Smooth muscle cell (in vitro differentiated cells): ENCODE results near the gene ANKRD9. TPM values are rescaled to one million over a fixed set of nuclear protein-coding genes. Genes with fewer than 3 reads are reported as not detected.

Source experiments
- DNase-seq: peaks from one replicate; lab custom pipeline; 2025; ENCODE audit not compliant: unreplicated experiment; lab: John Stamatoyannopoulos, UW
- H2AFZ ChIP-seq: fragments of 200-600 bp; sonication (generic); 2 replicates; pipeline ENCODE4 v1.6.0; 2016; ENCODE audit warnings: antibody characterized with exemption, low read depth, mild to moderate bottlenecking
- H3F3A ChIP-seq: fragments of 200-600 bp; sonication (generic); 2 replicates; pipeline ENCODE4 v1.6.0; 2017; ENCODE audit warnings: antibody characterized with exemption, low read depth
- H3K27ac ChIP-seq: fragments of 200-600 bp; sonication (generic); 2 replicates; pipeline ENCODE4 v1.5.1; 2016; ENCODE audit warnings: low read depth, mild to moderate bottlenecking
- H3K27me3 ChIP-seq: fragments of 200-600 bp; sonication (generic); 2 replicates; pipeline ENCODE4 v1.6.1; 2016; ENCODE audit warnings: low read depth, mild to moderate bottlenecking
- H3K36me3 ChIP-seq: fragments of 200-600 bp; sonication (generic); 2 replicates; pipeline ENCODE4 v1.5.1; 2016; ENCODE audit warnings: low read depth
- H3K4me1 ChIP-seq: fragments of 200-600 bp; sonication (generic); 2 replicates; pipeline ENCODE4 v1.5.1; 2016; ENCODE audit warnings: low read depth
- H3K4me2 ChIP-seq: fragments of 200-600 bp; sonication (generic); 2 replicates; pipeline ENCODE4 v1.6.0; 2016; ENCODE audit warnings: mild to moderate bottlenecking
- H3K4me3 ChIP-seq: fragments of 200-600 bp; sonication (generic); 2 replicates; pipeline ENCODE4 v1.5.1; 2016; ENCODE audit warnings: mild to moderate bottlenecking
- H3K79me2 ChIP-seq: fragments of 200-600 bp; sonication (generic); 2 replicates; pipeline ENCODE4 v1.6.0; 2016; ENCODE audit warnings: low read depth, mild to moderate bottlenecking
- H3K9ac ChIP-seq: fragments of 200-600 bp; sonication (generic); 2 replicates; pipeline ENCODE4 v1.6.0; 2016; ENCODE audit warnings: low read depth
- H3K9me3 ChIP-seq: fragments of 200-600 bp; sonication (generic); replicated peaks from 2 replicates; pipeline ENCODE4 v1.5.1; 2016; ENCODE audit warnings: low read depth
- H4K20me1 ChIP-seq: fragments of 200-600 bp; sonication (generic); 2 replicates; pipeline ENCODE4 v1.6.0; 2016; ENCODE audit warnings: low read depth
- WGBS: methylation state at CpG from one replicate; pipeline ENCODE4 v1.1.7; 2016; ENCODE audit warnings: low lambda C conversion rate; 5-methylcytosine and 5-hydroxymethylcytosine counted together
- polyA plus RNA-seq: library from polyadenylated mRNA; unstranded; fragments of >200 nt; fragmentation: Nextera tagmentation; extraction: Ambion mirVana; gene quantifications from 2 replicates; pipeline ENCODE4 v1.2.1, GENCODE V29; 2016
- total RNA-seq: library from RNA; depleted of rRNA; stranded (reverse); fragments of >200 nt; gene quantifications from 2 replicates; pipeline ENCODE4 v1.2.3, GENCODE V29; 2014
- TF ChIP-seq, protein P1 (sequence below): fragments of 200-600 bp; sonication (generic); IDR thresholded peaks from 2 replicates; pipeline ENCODE4 v1.5.1; 2017; ENCODE audit warnings: borderline replicate concordance, mild to moderate bottlenecking, antibody characterized with exemption; ENCODE audit not compliant: insufficient read depth, poor library complexity, severe bottlenecking

ANKRD9 gene
- total and polyA plus RNA-seq, 2 experiments from 2014 or later, result 17.2 to 38.9 TPM

DNA sequence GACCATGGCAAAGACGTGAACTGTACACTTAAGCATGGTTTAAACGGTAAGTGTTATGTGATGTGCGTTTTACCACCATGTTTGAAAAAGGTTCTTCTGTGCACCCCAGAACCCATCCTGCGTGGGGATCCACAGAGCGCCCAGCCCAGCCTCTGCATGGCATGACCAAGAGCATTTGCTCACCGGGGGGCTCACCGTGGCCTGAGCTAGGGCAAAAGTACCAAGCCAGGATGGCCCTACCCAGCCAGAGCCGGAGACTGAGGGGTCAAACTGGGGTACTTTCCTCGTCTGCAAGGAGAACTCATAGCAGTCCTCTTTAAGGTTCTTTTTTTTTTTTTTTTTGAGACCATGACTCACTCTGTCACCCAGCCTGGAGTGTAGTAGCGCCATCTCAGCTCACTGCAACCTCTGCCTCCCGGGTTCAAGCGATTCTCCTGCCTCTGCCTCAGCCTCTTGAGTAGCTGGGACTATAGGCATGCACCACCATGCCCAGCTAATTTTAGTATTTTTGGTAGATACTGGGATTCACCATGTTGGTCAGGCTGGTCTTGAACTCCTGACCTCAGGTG is 16.4 kb upstream of the ANKRD9 start:
- H3F3A ChIP-seq, result no peaks in the 10 kb centered on the region
- peak overlapping the region; percentile 66 for H3K4me3 ChIP-seq
- H3K79me2 ChIP-seq, result no peaks in the 10 kb centered on the region
- peak overlapping the region; percentile 86 for H3K4me2 ChIP-seq
- H3K4me1 ChIP-seq, result no peaks in the 10 kb centered on the region
- no peaks in the 10 kb centered on the region for H4K20me1 ChIP-seq
- H3K27me3 ChIP-seq, result no peaks in the 10 kb centered on the region
- no peaks in the 10 kb centered on the region for H3K9me3 ChIP-seq
- no peak for DNase-seq
- H3K36me3 ChIP-seq, result no peaks in the 10 kb centered on the region
- 83% methylated on average over 12 of the region's 12 CpGs for WGBS
- no peak overlapping the region for H3K27ac ChIP-seq
- H2AFZ ChIP-seq, result peak overlapping the region; percentile 52
- TF ChIP-seq, protein P1, sequence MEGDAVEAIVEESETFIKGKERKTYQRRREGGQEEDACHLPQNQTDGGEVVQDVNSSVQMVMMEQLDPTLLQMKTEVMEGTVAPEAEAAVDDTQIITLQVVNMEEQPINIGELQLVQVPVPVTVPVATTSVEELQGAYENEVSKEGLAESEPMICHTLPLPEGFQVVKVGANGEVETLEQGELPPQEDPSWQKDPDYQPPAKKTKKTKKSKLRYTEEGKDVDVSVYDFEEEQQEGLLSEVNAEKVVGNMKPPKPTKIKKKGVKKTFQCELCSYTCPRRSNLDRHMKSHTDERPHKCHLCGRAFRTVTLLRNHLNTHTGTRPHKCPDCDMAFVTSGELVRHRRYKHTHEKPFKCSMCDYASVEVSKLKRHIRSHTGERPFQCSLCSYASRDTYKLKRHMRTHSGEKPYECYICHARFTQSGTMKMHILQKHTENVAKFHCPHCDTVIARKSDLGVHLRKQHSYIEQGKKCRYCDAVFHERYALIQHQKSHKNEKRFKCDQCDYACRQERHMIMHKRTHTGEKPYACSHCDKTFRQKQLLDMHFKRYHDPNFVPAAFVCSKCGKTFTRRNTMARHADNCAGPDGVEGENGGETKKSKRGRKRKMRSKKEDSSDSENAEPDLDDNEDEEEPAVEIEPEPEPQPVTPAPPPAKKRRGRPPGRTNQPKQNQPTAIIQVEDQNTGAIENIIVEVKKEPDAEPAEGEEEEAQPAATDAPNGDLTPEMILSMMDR, result no peak
- H3K9ac ChIP-seq, result no peak overlapping the region

DNA sequence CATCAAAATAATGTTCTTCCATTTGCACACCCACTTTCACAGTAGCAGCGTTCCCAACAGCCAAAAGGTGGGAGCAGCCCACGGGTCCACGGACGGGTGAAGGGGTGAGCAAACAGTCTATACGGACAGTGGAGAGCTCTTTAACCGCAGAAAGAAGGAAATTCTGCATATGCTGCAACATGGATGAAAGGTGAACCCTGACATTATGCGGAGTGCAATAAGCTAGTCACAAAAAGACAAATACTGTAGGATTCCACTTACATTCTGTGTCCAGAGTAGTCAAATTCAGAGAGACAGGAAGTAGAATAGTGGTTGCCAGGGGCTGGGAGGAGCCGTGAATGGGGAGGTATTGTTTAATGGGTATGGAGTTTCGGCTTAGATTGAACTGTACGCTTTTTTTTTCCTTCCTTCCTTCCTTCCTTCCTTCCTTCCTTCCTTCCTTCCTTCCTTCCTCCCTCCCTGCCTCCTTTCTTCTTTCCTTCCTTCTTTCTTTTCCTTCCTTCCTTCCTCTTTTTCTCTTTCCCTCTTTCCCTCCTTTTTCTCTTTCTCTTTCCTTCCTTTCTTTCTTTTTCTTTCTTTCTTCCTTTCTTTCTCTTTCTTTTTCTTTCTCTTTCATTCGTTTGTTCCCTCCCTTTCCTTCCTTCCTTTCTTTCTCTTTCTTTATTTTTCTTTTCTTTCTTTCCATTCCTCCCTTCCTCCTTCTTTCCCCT is 15.8 kb upstream of the ANKRD9 start:
- WGBS, result 17% methylated on average over 11 of the region's 11 CpGs
- Histone ChIP-seq H3K27ac (peak overlapping the region; percentile 28), H3K4me3 (peak overlapping the region; percentile 66), H3F3A (no peaks in the 10 kb centered on the region), H3K36me3 (no peaks in the 10 kb centered on the region), H4K20me1 (no peaks in the 10 kb centered on the region), H3K27me3 (no peaks in the 10 kb centered on the region), H3K9me3 (no peaks in the 10 kb centered on the region), H3K4me2 (peak overlapping the region; percentile 86), H3K79me2 (no peaks in the 10 kb centered on the region), H2AFZ (peak overlapping the region; percentile 52), H3K9ac (peak overlapping the region; percentile 55), H3K4me1 (no peaks in the 10 kb centered on the region)
- TF ChIP-seq, protein P1, result no peak
- DNase-seq, result no peak

DNA sequence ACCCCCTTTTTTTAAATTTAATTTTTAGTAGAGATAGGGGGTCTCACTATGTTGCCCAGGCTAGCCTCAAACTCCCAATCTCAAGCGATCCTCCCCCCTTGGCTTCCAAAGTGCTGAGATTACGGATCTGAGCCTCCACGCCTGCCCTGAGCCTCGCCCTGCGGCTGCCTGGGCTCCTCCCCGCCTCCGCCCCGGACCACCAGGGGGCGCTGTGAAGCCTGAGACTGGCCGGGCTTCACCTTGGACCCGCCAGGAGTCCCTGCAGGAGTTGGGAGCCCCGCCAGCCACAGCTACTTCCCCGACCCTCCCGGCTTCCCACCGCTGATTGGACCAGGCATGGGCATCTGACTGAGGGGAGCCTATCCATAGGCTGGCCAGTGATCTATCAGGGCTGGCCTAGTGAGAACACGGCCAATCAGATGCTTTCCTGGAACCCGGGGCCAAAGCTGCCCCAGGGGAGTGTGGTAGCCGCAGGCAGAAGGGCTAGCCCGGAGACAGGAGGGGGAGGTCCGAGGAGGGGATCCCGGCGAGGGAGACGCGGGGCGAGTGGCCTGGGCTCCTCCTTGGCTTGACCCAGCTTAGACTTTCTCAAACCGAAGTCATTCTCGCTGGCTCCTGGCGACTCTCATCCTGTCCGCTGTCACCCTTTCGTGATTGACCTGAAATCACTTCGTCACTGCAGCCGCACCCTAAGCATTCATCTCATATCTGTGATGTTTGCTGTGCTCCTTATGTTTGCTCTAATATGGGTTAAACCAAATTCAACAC is 15.1 kb upstream of the ANKRD9 start:
- H2AFZ ChIP-seq, result peak overlapping the region; percentile 52
- no peaks in the 10 kb centered on the region for H3K4me1 ChIP-seq
- H4K20me1 ChIP-seq, result no peaks in the 10 kb centered on the region
- no peaks in the 10 kb centered on the region for H3K9me3 ChIP-seq
- H3K4me3 ChIP-seq, result peak overlapping the region; percentile 66
- peak overlapping the region; percentile 28 for H3K27ac ChIP-seq
- no peaks in the 10 kb centered on the region for H3F3A ChIP-seq
- H3K36me3 ChIP-seq, result no peaks in the 10 kb centered on the region
- DNase-seq, result peak; percentile 96
- H3K79me2 ChIP-seq, result no peaks in the 10 kb centered on the region
- peak overlapping the region; percentile 86 for H3K4me2 ChIP-seq
- TF ChIP-seq, protein P1, result peak; percentile 96
- peak overlapping the region; percentile 55 for H3K9ac ChIP-seq
- 2% methylated on average over 32 of the region's 32 CpGs for WGBS
- no peaks in the 10 kb centered on the region for H3K27me3 ChIP-seq
